ENCODE data around the gene COL4A1.

The COL4A1 gene

DNA sequence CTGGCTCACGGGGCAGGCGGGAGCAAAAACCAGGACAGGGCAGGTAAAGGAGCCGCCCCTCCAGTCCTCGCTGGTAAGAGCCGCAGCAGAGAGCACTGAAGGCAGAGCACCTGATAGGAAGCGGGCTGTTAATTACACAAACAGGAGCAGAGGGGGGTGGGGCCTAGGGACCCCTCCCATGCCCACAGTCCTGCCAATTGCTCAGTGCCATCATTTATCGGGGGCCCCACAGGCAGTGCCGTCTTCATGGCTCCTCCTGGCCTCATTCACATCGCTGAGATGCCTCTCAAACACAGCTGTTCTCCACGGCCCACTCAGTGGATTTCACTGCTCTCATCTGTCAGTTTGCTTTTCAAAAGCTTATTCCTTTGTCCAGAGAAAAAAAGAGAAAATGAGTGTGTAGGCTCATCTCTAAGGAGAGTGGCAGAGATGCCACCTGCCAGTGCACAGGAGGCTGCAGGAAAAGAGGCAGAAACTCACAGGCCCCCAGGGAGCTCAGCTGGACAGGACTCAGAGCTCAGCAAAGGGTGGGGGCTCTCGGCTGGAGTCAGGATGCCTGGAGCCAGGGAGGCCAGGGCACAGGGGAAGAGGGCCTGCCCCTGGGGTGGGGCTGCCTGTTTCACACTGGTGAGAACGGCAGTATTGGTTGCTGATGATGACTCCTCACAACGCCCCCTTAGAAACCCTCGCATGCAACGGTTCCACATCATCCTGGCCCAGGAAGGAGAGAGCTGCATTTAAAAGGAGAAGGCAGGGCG, 174.6 kb downstream of the COL4A1 start:
- H3K4me3 ChIP-seq (ENCODE audit: low read depth, low read length), result no peak overlapping the region
- TF ChIP-seq, protein P1, sequence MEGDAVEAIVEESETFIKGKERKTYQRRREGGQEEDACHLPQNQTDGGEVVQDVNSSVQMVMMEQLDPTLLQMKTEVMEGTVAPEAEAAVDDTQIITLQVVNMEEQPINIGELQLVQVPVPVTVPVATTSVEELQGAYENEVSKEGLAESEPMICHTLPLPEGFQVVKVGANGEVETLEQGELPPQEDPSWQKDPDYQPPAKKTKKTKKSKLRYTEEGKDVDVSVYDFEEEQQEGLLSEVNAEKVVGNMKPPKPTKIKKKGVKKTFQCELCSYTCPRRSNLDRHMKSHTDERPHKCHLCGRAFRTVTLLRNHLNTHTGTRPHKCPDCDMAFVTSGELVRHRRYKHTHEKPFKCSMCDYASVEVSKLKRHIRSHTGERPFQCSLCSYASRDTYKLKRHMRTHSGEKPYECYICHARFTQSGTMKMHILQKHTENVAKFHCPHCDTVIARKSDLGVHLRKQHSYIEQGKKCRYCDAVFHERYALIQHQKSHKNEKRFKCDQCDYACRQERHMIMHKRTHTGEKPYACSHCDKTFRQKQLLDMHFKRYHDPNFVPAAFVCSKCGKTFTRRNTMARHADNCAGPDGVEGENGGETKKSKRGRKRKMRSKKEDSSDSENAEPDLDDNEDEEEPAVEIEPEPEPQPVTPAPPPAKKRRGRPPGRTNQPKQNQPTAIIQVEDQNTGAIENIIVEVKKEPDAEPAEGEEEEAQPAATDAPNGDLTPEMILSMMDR (IDR thresholded peaks at IDR 0.05; ENCODE audit: control insufficient read depth, extremely low read depth, insufficient read depth), result no peak
- no peak for DNase-seq (ENCODE audit: low read depth)

DNA sequence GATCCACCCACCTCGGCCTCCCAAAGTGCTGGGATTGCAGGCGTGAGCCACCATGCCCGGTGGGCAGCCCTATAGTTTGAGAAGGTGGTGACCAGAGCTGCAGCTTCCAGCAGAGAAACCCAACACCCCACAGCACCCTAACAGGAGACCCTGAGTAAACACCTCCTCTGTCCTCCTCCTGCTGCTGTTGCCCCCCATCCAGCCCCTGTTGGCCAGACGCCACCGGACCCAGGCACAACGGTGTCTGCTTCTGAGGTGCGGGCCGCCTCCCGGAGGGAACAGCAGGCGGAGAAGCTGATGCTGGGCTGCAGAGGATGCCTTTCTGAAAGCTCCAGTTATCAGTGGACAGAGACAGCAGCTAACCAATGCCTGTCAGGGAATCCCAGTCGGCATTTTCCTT, 175.5 kb downstream of the COL4A1 start:
- no peak for DNase-seq (ENCODE audit: low read depth)
- H3K4me3 ChIP-seq (ENCODE audit: low read depth, low read length), result no peak overlapping the region
- TF ChIP-seq, protein P1 (IDR thresholded peaks at IDR 0.05; ENCODE audit: control insufficient read depth, extremely low read depth, insufficient read depth), result no peak

GRCh38 chr13:110130431-110130830, 176.5 kb downstream of the COL4A1 start:
- TF ChIP-seq, protein P1 (IDR thresholded peaks at IDR 0.05; ENCODE audit: control insufficient read depth, extremely low read depth, insufficient read depth), result no peak
- no peak for DNase-seq (ENCODE audit: low read depth)
- no peak overlapping the region for H3K4me3 ChIP-seq (ENCODE audit: low read depth, low read length)

DNA sequence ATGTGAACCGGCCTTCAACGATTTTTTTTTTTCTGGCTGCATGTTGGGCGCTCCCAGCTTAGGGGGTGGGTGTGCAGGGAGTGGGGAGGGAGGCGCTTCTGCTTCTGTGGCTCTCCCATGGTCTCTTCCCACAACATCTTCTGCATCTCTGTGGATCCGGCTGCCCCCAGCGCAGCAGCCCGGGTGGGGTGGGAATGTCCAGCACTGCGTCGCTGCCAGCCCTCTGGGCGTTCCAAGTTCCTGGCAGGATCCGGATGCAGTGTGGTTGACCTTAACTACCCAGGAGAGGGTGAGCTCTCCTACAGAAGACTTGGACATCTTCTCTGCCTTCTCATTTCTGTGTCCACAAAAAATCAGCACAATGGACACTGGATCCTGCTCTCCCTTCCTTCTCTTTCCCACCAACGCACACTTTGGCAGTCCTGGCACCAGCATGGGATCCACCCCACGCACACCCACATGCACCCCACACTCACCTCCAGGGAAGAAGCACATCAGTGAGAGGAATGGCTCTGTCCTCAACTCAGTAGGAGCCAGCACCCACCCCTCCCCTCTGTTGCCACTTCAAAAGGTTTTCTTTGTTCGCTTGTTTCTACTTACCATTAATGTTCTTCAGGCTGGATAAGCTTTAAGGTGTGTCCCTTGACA, 177.3 kb downstream of the COL4A1 start:
- TF ChIP-seq, protein P1 (IDR thresholded peaks at IDR 0.05; ENCODE audit: control insufficient read depth, extremely low read depth, insufficient read depth), result no peak
- H3K4me3 ChIP-seq (ENCODE audit: low read depth, low read length), result no peak overlapping the region

GRCh38 chr13:110129076-110129475, 177.9 kb downstream of the COL4A1 start:
- no peak for DNase-seq (ENCODE audit: low read depth)
- no peak overlapping the region for H3K4me3 ChIP-seq (ENCODE audit: low read depth, low read length)
- TF ChIP-seq, protein P1 (IDR thresholded peaks at IDR 0.05; ENCODE audit: control insufficient read depth, extremely low read depth, insufficient read depth), result no peak

More for the DNA sequence above, 177.3 kb downstream of the COL4A1 start:
- DNase-seq (ENCODE audit: low read depth), result no peak

GRCh38 chr13:110128546-110128945, 178.4 kb downstream of the COL4A1 start:
- H3K4me3 ChIP-seq (ENCODE audit: low read depth, low read length), result no peak overlapping the region
- TF ChIP-seq, protein P1 (IDR thresholded peaks at IDR 0.05; ENCODE audit: control insufficient read depth, extremely low read depth, insufficient read depth), result no peak
- no peak for DNase-seq (ENCODE audit: low read depth)
